Esophagus mucosa (tissue), 1 donor: ENCODE data around the gene SIK3. TPM values are rescaled to one million over a fixed set of nuclear protein-coding genes. Genes with fewer than 3 reads are reported as not detected.
A peak's percentile ranks its signal among the peaks of the same experiment; 100 is the strongest.

ENCODE experiments used
- ATAC-seq: fragments of 200-7000 bp; cut with Tn5 transposase; one replicate; pipeline ENCODE4 v1.9.1; 2020
- total RNA-seq: library from RNA; stranded (reverse); gene quantifications from one replicate; pipeline ENCODE4 v1.2.4, GENCODE V29; 2023
- donor health status: DM: yes; HTN: yes; CAD: no.

Gene SIK3
- total RNA-seq, 1 donor from 2014 or later: 25.2 TPM

DNA sequence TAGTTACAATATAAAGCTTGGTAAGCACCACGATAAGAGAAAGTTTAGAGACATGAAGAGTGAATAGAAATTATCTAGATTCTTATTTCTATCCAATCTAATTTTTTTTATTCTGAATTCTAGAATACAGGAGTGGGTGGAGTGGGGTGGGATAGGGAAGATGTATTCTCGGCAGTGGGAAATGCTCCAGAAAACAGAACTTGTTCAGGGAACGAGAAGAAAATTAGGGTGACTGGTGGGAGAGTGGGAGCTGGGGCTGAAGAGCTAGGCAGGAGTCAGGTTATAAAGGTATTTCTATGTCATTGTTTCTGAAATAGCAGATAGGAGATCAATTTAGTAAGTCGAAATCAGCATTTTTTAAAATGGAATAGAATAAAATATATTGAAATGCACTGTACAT lies 207.6 kb downstream of the SIK3 start:
- ATAC-seq: no peak

DNA sequence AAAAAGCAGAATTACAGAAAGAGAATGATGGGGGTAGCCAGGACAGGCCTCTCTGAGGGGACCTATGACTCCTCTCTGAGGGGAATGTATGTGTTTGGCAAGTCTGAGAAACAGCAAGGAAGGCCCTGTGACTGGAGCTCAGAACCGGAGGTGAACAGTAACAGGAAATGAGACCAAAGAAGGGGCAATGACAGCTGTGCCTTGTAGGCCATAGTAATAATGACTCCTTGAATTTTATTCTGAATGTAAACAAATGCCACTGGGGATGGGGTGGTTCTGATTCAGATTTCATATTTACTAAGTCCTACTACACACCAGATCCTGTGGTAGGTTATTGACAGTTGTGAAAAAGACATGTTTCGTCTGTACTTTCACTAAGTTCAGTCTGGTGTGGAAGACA lies 208.0 kb downstream of the SIK3 start:
- ATAC-seq: no peak

- ATAC-seq: no peak
These were observed 209.2 kb downstream of the SIK3 start for GRCh38 chr11:116888884-116889549.

- ATAC-seq: no peak
These were observed 210.2 kb downstream of the SIK3 start for GRCh38 chr11:116888024-116888423.

DNA sequence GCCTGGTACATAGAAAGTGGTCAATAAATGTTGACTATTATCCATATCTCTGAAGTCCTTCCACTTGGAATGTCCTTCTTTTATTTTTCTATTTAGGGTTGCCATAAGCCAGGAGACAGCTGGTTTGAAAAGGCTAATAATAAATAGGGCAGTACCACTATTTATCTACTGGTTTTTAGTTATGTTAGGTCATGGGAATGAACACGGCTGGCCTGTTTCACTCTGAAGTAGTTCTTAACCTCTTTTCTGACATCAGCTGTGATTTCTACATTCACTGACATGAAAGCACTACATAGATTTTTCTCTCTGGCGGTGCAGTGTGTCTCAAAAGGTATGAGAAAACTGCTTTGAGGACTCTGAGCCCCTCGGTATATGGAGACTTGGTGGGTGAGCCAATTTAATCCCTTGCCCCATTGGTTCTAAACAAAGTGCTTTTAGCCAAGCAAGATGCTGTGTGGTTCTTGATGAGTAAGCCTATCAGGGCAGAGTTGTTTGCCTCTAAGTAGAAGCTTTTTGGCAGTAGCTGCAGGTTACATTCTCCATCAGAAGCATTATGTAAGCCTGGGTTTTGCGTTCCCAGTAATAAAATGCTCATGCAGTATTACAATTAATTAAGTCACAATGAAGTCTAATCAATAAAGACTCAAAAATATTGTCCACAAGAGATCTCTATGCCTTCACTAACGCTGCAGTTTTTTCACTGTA lies 212.1 kb downstream of the SIK3 start:
- no peak for ATAC-seq

DNA sequence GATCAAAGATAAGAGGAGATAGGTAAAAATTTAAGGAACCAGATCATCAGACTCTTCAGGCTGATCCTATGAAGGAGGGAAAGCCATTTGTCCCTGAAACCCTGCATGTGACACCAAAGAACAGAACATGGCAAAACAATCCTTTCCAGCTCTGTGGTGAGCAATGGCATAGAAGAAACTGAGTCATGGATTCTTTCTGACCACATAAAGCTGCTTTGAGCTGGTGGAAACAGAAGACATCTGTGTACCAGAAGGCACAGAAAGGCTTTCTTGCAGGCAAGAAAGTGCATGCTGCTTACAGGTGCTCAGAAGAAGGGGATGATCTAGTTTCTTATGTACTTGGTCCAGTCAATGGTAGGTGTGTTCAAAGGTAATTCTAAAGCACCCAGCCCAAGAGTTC lies 215.8 kb downstream of the SIK3 start:
- ATAC-seq: no peak

DNA sequence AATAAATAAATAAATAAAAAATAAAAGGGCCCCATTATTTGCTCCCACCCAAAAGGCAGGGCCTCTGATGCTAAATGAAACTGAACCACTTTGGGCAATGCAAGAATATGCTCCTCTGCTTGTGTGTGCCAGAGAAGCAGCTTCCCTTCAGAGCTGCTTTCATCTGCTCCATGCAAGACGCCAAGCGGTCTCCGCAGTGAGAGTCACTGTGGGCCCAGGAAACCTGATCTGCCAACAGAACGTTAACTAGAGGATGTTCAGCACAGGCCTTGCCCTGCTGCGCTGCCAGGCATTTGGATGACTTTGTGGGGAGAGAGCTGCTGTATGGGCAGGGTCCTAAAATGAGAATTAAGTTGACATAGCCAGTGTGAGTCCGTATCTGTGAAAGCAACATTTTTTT lies 217.1 kb downstream of the SIK3 start:
- no peak for ATAC-seq

DNA sequence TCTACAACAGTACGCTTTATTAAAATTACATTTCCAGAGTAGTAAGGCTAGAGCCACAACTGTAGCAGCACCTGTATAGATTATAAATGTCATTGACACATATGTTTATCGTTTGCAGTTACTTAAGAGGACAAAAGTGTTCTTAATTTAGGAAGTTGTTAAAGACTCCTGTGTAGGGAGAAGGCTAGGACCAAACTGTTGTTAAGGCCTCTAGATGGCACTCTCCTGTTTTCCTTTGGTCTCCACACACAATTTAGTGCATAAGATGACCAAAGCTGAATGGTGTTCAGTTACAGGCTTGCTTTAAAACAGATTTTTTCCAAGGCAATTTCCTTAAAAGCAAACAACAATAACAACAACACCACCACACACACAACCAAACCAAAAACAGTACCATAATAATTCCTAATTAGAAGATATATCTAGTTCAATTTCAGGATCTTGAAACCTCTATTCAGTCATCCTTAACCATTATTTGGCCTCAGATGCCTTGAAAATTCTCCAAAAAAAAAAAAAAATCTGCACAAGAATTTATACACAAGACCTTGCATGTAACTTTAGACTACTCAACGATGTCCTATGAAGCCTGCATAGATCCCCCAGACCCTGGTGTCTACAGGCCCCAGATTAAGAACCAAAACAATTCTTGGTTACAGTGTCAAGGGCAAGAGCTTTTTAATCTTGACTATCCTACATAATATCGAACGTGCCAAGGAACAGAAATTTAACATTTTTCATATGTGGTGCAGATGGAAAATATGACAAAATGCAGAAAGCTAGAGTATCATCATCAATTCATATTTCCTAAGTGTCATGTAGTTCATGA lies 218.2 kb downstream of the SIK3 start:
- ATAC-seq: peak; percentile 79

GRCh38 chr11:116876656-116877055 lies 221.6 kb downstream of the SIK3 start:
- no peak for ATAC-seq

- ATAC-seq: no peak
These were observed 223.0 kb downstream of the SIK3 start for GRCh38 chr11:116875194-116875593.

DNA sequence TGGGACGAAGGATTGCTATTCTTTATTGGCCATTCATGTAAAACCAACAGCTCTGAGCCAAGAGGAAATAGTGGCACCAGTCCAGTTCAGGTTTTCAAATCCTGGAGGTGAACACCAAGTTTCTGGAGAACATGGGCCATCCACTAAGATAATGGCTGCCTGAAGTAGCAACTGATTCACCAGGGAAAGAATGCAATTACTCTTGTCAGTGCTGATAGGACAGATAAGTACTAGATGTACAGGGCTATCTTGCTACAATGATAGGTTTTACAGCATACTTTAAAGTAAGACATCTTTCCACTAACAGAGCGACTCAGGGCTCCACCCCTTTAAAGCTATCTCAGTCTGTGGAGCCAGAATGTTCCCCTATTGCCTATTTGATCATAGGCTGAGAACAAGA lies 224.0 kb downstream of the SIK3 start:
- ATAC-seq: no peak

- no peak for ATAC-seq
These were observed 224.8 kb downstream of the SIK3 start for GRCh38 chr11:116873381-116873780.

- ATAC-seq: peak; percentile 90
These were observed 227.0 kb downstream of the SIK3 start for GRCh38 chr11:116871248-116871647.

DNA sequence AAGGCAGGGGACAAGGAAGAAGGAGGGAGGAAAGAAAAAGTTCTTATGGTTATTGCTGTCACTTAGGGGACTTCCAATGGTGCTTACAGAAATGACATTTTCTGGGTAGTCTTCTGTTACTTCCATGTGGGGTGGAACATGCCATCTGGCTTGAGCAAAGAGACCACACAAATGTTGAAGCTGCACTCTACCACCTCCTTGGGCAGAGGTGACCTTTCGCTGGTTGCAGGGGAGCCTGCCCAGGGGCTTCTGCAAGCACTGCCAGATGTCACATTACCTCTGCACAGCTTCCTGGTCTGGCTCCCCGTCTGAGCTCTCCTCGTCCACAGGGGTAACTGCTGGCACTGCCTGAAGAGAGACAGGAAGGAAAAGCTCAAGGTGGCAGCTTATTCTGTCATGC lies 228.2 kb downstream of the SIK3 start:
- ATAC-seq: no peak

DNA sequence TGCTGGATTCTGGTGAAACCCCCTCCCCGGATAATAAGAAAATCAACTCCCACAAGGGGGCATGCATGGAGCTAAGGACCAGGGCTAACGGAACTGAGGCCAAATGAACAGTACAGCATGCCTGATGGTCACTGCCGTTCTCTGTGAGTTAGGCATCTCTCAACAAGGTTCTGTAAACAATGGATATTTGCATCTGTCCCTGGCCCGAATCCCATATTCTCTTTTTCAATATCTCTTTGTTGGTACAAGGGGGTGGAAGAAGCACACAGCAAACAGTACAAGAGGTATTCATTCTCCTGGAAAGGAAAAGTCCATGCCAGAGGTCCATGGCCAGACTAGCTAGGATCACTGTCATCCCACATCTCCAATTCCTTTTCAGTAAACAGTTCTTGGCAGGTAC lies 228.6 kb downstream of the SIK3 start:
- ATAC-seq: no peak

GRCh38 chr11:116868066-116868465 lies 230.2 kb downstream of the SIK3 start:
- no peak for ATAC-seq

- no peak for ATAC-seq
These were observed 230.6 kb downstream of the SIK3 start for GRCh38 chr11:116867619-116868018.

GRCh38 chr11:116866804-116867455 lies 231.3 kb downstream of the SIK3 start:
- ATAC-seq: no peak

GRCh38 chr11:116865696-116866095 lies 232.5 kb downstream of the SIK3 start:
- no peak for ATAC-seq

GRCh38 chr11:116864531-116864930 lies 233.7 kb downstream of the SIK3 start:
- ATAC-seq: no peak

GRCh38 chr11:116862951-116863350 lies 235.3 kb downstream of the SIK3 start:
- ATAC-seq: no peak

DNA sequence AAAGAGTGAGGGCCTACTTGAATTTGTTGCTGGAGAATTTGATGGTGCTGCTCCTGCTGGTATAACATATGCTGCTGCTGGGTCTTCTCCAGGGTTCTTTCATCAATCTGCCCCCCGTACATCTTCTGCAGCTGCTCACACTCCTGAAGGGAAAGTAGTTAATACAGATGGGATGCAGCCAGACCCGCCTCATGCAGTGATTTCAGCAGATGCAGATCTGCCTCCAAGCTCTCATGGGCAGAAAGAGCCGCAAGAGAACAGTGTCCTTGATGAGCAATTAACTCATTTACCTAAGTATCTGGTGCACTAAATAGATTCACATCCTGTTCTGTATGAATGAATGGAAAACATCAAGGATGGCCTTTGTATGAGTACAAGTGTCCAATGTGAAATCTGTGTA lies 236.0 kb downstream of the SIK3 start:
- ATAC-seq: no peak

GRCh38 chr11:116861539-116861938 lies 236.7 kb downstream of the SIK3 start:
- no peak for ATAC-seq
